Erythroblast (primary cell): Measurements from ENCODE around the gene CYP27C1.
"Not testable (repeated sequence)": the region's sequence is repeated elsewhere in the genome, so short reads cannot be mapped to it uniquely, and the experiment has no call there.

Experiments
- DNase-seq, 2 experiments: peaks; one replicate each; lab custom pipeline; 2025; lab: John Stamatoyannopoulos, UW
- GATA1 ChIP-seq: IDR thresholded peaks from 2 replicates; pipeline ENCODE4 v1.6.1; 2011; ENCODE audit warnings: low read depth, mild to moderate bottlenecking, control low read depth, low read length, moderate library complexity
- POLR2A ChIP-seq: IDR thresholded peaks from 2 replicates; pipeline ENCODE4 v1.6.1; 2011; ENCODE audit warnings: mild to moderate bottlenecking, low read length

CYP27C1 gene

DNA sequence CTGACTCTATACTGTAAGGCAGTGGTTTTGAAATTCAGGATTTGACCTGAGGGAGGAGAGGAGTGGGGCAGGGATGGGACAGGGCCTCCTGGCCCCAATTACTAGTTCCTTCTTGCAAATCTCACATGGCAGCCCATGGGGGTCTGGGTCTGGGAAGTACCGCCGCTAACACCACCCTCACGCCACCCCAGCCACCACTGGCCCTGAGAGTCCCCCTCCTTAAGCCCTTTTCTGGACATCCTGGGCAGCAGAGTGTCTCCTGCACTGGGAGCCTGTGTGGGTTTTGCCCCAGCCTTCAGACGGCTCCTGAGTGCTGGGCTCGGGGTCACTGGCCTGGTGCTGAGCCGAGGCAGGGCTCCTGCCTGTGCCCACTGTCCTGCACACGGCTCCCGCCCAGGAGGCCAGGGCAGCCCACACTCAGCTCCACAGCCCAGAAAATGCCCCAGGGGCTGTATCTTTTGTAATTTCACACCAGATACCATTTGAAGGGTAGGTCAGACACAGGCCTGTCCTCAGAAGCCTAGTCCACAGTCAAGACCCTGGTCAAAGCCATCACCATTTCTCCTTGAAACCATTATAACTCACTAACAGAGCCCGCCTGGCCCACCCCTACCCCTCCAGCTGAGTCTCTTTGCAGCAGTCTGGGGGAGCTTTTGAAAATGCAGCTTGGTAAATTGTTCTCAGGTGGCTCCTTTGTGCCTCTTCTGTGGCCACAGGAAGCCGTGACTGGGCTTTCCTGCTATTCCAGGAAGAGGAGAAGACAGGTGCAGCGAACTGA lies 55.1 kb downstream of the CYP27C1 start:
- no peak for DNase-seq
- TF ChIP-seq POLR2A: no peak
- no peak for TF ChIP-seq GATA1

GRCh38 chr2:127163921-127164320 lies 56.2 kb downstream of the CYP27C1 start:
- no peak for DNase-seq
- no peak for TF ChIP-seq GATA1
- TF ChIP-seq POLR2A: no peak

DNA sequence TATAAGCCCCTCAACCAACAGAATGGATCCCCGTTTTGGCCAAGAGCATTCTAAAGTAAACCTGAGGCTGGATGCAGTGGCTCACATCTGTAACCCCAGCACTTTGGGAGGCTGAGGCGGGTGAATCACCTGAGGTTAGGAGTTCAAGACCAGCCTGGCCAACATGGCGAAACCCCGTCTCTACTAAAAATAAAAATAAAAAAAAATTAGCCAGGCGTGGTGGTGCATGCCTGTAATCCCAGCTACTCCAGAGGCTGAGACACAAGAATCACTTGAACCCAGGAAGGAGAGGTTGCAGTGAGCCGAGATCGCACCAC lies 57.1 kb downstream of the CYP27C1 start:
- not testable (repeated sequence) for DNase-seq

DNA sequence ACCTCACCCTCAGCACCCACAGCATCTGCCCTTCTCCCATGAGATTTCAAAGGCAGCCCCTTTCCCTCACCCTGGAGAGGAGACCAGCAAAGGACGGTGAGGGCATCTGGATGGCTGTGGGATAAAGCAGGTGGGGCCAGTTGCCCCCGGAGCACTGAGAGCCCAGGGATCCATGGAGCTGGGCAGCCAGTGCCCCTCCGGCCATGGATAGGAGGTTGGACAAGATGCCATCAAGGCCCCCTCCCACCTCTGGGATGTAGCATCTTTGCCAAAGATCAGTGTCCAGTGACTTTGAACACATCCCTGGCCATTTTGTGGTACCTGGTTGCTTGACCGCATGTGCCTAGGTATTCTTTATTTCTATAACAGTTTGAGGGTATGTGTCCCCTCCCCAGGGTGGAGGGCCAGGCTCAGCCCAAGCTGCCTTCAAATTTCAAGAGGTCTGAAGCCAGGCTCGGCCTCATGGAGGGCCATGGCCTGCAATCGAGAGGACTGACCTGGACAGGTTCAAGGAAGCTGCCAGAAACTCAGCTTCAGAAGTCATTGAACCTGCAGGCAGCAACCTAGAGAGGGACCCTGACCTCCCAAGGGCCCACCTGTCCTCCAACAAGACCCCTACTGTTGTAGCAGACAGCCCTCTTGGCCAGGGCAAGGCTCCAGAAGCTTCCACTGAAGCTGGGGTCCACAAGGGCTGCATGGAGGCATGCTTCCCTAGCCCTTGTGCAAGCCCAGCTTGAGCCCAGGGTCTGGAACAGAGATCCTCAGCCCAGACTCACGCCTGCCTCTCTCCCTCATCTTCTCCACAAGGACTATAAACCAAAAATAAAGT lies 57.6 kb downstream of the CYP27C1 start:
- no peak for TF ChIP-seq POLR2A
- TF ChIP-seq GATA1: no peak
- no peak for DNase-seq

- TF ChIP-seq GATA1 (no peak), POLR2A (no peak)
- DNase-seq: no peak
These were observed 58.6 kb downstream of the CYP27C1 start for GRCh38 chr2:127161176-127162136.

DNA sequence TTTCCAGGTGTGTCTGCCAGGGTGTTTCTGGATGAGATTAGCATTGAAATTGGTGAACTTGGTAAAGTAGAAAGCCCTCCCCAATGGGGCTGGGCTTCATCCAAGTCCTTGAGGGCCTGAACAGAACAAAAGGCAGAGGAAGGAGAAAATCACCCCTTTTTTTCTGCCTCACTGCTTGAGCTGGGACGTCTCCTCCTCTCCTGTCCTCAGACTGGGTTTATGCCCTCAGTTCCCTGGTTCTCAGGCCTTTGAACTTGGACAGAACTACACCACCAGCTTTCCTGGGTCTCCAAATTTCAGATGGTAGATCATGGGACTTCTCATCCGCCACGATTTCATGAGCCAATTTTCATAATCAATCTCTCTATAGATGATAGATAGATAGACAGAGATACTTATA lies 59.4 kb downstream of the CYP27C1 start:
- TF ChIP-seq POLR2A (no peak), GATA1 (no peak)
- no peak for DNase-seq

DNA sequence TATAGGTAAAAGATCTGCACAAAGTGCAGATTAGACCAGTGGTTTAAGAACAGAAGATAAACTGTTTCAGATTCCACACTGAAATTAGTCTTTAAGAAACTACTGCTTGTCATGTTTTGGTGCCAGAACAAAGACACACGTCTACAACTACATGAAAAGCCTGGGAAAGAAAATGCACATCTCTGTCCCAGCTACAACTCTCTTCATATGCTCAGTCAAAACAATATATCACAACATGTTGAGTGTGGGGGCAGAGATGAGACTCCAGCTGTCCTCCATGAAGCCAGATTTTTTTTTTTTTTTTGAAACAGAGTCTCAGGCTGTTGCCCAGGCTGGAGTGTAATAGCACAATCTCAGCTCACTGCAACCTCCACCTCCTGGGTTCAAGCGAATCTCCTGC lies 60.6 kb downstream of the CYP27C1 start:
- no peak for DNase-seq
- no peak for TF ChIP-seq POLR2A
- no peak for TF ChIP-seq GATA1

- no peak for DNase-seq
- TF ChIP-seq GATA1 (no peak), POLR2A (no peak)
These were observed 61.3 kb downstream of the CYP27C1 start for GRCh38 chr2:127158614-127159290.

DNA sequence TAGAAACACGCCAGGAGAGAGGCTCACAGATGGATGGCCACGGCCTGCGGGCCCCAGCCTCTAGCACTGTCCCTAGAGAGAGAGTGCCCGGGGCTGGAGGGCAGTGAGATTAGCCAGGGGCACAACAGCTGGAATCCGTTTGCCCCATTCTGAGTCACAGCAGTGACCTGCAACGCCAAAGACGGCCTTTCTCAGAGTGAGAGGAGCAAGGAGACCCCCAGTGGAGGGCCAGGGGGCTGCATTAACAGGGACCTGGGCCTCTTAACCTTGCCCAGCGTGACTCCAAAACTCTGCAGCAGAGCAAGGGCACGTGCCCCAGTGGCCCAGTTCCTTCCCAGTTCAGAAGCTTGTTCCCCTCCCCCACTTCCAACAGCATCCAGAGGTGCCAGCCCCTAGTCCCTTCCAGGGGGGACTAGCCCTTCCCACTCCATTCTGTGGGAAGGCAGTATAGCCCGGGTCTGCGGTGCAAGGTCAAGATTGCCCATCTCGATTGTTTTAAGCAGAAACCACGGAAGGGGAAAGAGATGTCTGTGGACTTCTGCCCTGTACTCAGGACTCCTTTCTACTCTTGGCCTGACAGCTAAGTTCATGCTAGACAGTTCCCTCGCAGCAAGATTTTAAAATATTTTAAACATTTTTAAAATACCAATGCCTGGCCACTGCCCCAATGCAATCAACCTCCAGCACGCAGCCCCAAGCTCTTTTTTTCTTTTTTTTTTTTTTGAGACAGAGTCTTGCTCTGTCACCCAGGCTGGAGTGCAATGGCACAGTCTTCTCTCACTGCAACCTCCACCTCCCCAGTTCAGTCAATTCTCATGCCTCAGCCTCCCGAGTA lies 62.2 kb downstream of the CYP27C1 start:
- no peak for DNase-seq
- no peak for TF ChIP-seq POLR2A
- no peak for TF ChIP-seq GATA1

- no peak for DNase-seq
- TF ChIP-seq GATA1 (no peak), POLR2A (no peak)
These were observed 63.0 kb downstream of the CYP27C1 start for GRCh38 chr2:127157114-127157513.

- TF ChIP-seq GATA1 (no peak), POLR2A (no peak)
These were observed 64.2 kb downstream of the CYP27C1 start for GRCh38 chr2:127155947-127156346.

DNA sequence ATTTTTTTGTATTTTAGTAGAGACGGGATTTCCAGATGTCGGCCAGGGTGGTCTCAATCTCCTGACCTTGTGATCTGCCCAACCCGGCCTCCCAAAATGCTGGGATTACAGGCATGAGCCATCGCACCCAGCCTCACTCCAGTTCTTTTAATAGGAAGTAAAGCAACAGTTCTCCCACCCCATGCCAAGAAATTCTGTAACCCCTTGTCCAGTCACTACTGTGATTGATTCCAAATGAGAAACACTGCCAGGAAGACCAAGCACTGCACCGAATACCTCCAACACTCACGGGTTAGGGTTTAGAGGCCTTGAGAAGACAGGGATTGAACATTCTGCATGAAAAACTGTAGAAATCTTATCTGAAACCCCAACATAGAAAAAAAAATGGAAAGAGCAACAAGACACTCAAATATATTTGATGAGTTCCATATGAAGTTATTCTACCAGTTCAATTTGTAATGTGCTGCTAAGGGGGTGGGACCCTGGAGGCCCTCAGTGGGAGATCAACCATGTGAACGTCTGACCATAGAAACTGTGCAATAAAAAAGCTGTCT lies 65.0 kb downstream of the CYP27C1 start:
- TF ChIP-seq GATA1: no peak
- no peak for TF ChIP-seq POLR2A
- no peak for DNase-seq

More at GRCh38 chr2:127155947-127156346, 64.2 kb downstream of the CYP27C1 start:
- DNase-seq: no peak
